Thymus (tissue), 11 donors: ENCODE measurements around the gene AUTS2. TPM values are rescaled to one million over a fixed set of nuclear protein-coding genes. Genes with fewer than 3 reads are reported as not detected.

ENCODE experiments used
- DNase-seq, 9 donors: peaks; one replicate each; pipeline ENCODE4 v3.0.0-alpha.2; 2013; ENCODE audit warnings: low spot score in 9 of 9, low read depth in 6 of 9, missing footprints in 1 of 9
- H3K27ac ChIP-seq, 2 donors: one replicate each; pipeline ENCODE4 v1.5.1; 2013; ENCODE audit warnings: control low read depth in 1 of 2, low read depth in 1 of 2, low read length in 1 of 2, mild to moderate bottlenecking in 1 of 2, moderate library complexity in 1 of 2
- H3K27me3 ChIP-seq, 2 donors: one replicate each; pipeline ENCODE4 v1.5.1; 2013; ENCODE audit warnings: low read length in 1 of 2; ENCODE audit not compliant: control insufficient read depth in 2 of 2, insufficient read depth in 1 of 2
- H3K36me3 ChIP-seq, 2 donors: one replicate each; pipeline ENCODE4 v1.5.1; 2013; ENCODE audit warnings: low read length in 1 of 2, mild to moderate bottlenecking in 1 of 2, moderate library complexity in 1 of 2; ENCODE audit not compliant: control insufficient read depth in 2 of 2, insufficient read depth in 2 of 2
- H3K4me1 ChIP-seq, 2 donors: one replicate each; pipeline ENCODE4 v1.5.1; 2013; ENCODE audit warnings: low read length in 2 of 2; ENCODE audit not compliant: control insufficient read depth in 2 of 2, insufficient read depth in 2 of 2
- H3K4me3 ChIP-seq, 2 donors: one replicate each; pipeline ENCODE4 v1.5.1; 2013; ENCODE audit warnings: low read length in 2 of 2, control low read depth in 1 of 2, mild to moderate bottlenecking in 1 of 2
- H3K9me3 ChIP-seq, 2 donors: one replicate each; pipeline ENCODE4 v1.5.1; 2013; ENCODE audit warnings: low read length in 1 of 2, mild to moderate bottlenecking in 1 of 2; ENCODE audit not compliant: control insufficient read depth in 2 of 2, insufficient read depth in 1 of 2
- WGBS: extraction: QIAGEN DNeasy Blood & Tissue Kit; methylation state at CpG from one replicate; pipeline ENCODE4 v1.1.7; 2013; 5-methylcytosine and 5-hydroxymethylcytosine counted together
- polyA plus RNA-seq: library from polyadenylated mRNA; stranded (reverse); fragments of 200-250 nt; gene quantifications from one replicate; pipeline ENCODE4 v1.2.3, GENCODE V29; 2013
- total RNA-seq: library from RNA; stranded (reverse); fragments of 120-200 nt; gene quantifications from one replicate; pipeline ENCODE4 v1.2.4, GENCODE V29; 2013
- donor health status: healthy.

AUTS2 gene
- total and polyA plus RNA-seq, 2 donors = 9.2 to 17.1 TPM

DNA sequence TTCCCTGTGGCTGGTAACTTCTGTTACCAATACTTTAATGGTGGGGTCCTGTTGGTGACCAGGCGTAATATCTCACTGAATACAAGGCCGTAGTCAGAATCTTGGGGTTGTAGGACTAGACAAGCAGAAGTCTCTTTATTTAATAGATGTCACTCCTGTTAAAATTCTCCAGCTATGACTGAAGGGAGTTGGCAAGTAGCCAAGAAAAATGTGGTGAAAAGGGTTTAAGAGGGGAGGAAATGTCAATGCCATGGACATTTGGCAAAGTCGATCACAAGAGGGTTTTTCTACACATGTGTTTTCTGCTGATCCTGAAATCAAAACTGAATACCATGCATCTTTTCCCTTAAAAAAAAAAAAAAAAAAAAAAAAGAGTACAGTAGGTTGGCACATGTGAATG, 533.5 kb downstream of the AUTS2 start:
- WGBS = 72% methylated on average over 3 of the region's 3 CpGs
- H3K36me3 ChIP-seq = no peaks in the 10 kb centered on the region
- H3K27me3 ChIP-seq = no peaks in the 10 kb centered on the region
- no peak for DNase-seq
- H3K4me3 ChIP-seq = no peak overlapping the region
- H3K9me3 ChIP-seq = no peaks in the 10 kb centered on the region
- peaks cover 0 to 2% of the 10 kb centered on the region in 2 donors for H3K4me1 ChIP-seq
- H3K27ac ChIP-seq = no peak overlapping the region

DNA sequence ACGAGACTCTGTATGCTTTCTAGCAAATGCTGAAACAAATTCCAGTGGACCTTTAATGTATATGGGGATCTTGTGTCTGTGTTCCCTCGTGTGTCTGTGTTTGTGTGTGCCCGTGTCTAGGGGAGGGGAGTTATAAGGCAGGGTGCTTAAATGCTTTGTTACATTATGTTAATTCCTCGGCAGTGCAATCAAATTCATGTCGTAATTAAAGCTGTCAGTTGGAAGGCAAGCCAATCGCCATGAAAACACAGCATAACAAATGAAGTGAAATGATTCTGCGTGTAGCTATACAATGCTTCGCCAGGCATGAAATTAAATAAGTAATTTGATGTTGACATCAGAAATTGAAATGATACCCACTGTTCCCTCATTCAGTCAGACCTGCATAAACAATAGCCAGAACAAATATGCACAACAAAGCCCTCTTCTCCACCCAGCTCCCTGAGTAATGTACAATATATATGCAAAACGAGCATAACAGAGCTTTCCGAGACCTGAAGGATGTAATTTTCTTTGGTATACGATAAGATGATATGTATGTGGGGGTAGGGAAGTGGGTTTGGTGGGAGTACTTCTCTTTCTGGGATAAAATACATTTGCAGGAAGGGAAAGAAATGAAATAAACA, 534.1 kb downstream of the AUTS2 start:
- Histone ChIP-seq H3K4me1 (peaks cover 0 to 2% of the 10 kb centered on the region in 2 donors), H3K36me3 (no peaks in the 10 kb centered on the region), H3K27ac (no peak overlapping the region), H3K4me3 (no peak overlapping the region), H3K27me3 (no peaks in the 10 kb centered on the region), H3K9me3 (no peaks in the 10 kb centered on the region)
- no peak for DNase-seq
- WGBS = 95% methylated on average over 11 of the region's 11 CpGs

- Histone ChIP-seq H3K9me3 (no peaks in the 10 kb centered on the region), H3K4me3 (no peak overlapping the region), H3K27ac (no peak overlapping the region), H3K27me3 (no peaks in the 10 kb centered on the region), H3K4me1 (peaks cover 0 to 2% of the 10 kb centered on the region in 2 donors), H3K36me3 (no peaks in the 10 kb centered on the region)
- no peak for DNase-seq
- 93% methylated on average over 1 of the region's 1 CpG for WGBS
Measured at GRCh38 chr7:70132852-70133690, 534.8 kb downstream of the AUTS2 start.

- Histone ChIP-seq H3K27me3 (no peaks in the 10 kb centered on the region), H3K36me3 (no peaks in the 10 kb centered on the region), H3K9me3 (no peaks in the 10 kb centered on the region), H3K4me1 (peaks cover 0 to 2% of the 10 kb centered on the region in 2 donors), H3K27ac (peak overlapping the region in 1 of 2 donors; percentile 7), H3K4me3 (no peak overlapping the region)
- 92% methylated on average over 8 of the region's 8 CpGs for WGBS
- DNase-seq = no peak
Measured at GRCh38 chr7:70134029-70134770, 535.9 kb downstream of the AUTS2 start.

DNA sequence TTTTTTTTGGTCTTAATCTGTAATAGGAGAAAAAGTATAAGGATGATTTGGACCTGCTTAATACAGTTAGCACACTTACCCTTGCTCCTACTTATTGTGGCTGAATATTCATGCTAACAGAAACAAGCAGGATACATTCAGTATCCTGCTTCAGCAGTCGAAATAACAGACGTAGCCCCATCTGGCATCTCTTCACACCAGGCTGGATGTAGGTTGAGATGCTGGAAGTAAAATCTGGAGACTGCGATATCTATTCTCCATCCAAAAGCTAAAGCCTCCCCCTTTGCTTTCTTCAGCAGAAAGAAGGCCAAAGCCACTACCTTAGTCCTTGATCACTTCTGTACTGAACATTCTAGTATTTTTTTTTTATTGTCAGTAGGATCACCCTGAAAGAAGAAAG, 537.4 kb downstream of the AUTS2 start:
- DNase-seq = no peak
- Histone ChIP-seq H3K27ac (no peak overlapping the region), H3K4me1 (peaks cover 0 to 2% of the 10 kb centered on the region in 2 donors), H3K27me3 (no peaks in the 10 kb centered on the region), H3K9me3 (no peaks in the 10 kb centered on the region), H3K4me3 (no peak overlapping the region), H3K36me3 (no peaks in the 10 kb centered on the region)
- 99% methylated on average over 3 of the region's 3 CpGs for WGBS

DNA sequence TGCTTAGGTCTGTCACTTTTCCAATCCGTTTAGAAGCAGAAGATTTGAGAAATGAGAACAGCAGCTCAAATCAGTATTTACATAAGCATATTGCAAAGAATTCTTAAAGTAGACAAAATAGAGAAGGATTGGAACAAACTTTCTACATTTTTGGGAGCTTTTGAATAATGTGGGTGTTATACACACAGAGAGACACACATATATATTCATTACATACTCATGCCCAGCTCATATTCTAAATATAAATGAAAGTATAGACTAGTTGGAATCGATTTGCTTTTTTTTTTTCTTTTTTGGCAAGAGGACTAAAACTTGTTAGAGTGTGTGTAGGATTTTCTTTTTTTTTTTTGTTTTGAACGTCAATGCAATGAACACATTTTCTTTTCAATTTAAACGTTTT, 538.9 kb downstream of the AUTS2 start:
- Histone ChIP-seq H3K4me1 (peaks cover 0 to 2% of the 10 kb centered on the region in 2 donors), H3K27ac (no peak overlapping the region), H3K4me3 (no peak overlapping the region), H3K36me3 (no peaks in the 10 kb centered on the region), H3K9me3 (no peaks in the 10 kb centered on the region), H3K27me3 (no peaks in the 10 kb centered on the region)
- WGBS = 88% methylated on average over 4 of the region's 4 CpGs
- DNase-seq = no peak

DNA sequence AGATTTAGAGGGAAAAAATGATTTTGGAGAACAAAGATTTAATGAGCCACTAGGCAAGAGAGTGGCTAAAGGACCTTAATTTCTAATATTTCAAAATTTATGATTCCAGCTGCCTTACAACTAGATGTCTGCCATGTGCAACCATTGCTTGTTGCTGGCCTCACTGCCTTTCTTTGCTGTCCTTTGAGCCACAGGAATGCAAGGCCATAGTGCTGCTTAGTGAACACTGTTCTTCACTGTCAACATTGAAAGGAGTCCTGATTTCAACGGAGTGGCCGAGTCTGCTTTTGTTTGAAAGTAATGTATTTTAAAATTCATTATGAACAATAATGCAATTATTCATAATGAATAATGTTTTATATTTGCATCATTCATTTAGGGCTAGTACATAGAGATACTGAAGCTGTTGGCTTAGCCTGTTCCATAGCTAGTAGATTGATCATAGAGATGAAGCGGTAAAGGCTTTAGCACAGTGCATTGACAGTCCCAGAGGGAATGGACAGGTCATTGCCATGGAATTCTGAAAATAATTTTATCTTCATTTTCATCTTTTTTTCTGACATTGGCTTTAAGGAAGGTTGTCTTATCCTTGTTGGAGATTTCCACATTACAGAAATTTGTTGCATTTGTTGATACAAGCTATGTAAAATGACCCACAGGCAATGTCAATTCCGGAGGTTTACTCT, 544.1 kb downstream of the AUTS2 start:
- Histone ChIP-seq H3K36me3 (no peaks in the 10 kb centered on the region), H3K9me3 (no peaks in the 10 kb centered on the region), H3K4me1 (no peaks in the 10 kb centered on the region), H3K27me3 (no peaks in the 10 kb centered on the region), H3K27ac (no peak overlapping the region), H3K4me3 (no peak overlapping the region)
- WGBS = over 99% methylated on average over 4 of the region's 4 CpGs
- no peak for DNase-seq

GRCh38 chr7:70143075-70144044, 545.1 kb downstream of the AUTS2 start:
- 96% methylated on average over 5 of the region's 5 CpGs for WGBS
- peak in 1 of 9 donors; percentile 6 for DNase-seq
- Histone ChIP-seq H3K27me3 (no peaks in the 10 kb centered on the region), H3K4me1 (no peaks in the 10 kb centered on the region), H3K36me3 (no peaks in the 10 kb centered on the region), H3K4me3 (no peak overlapping the region), H3K27ac (peak overlapping the region in 1 of 2 donors; percentile 65), H3K9me3 (no peaks in the 10 kb centered on the region)
